Measurements from ENCODE around the gene FAM83B.

DNA sequence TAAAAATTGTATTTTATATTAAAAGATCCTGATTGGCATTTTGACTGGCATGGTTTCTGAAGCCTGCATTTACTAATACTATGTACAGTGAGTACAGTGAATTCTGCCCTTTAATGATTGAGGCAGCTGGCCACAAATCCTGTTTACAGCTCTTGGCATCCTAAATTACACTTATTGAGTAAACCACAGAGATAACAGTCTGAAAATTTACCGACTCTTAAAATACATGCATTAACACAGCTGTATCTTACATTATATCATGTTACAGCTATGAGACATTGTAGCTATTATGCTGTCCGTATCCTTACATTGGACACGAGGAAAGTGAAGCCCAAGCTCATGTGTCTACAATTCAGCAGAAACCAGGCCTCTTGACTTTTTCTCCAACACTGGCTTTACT lies 90.8 kb downstream of the FAM83B start:
- TF ChIP-seq CTCF (IDR thresholded peaks at IDR 0.05; ENCODE audit: low read depth, low read length) = no peak
- TF ChIP-seq POLR2A (IDR thresholded peaks at IDR 0.05; ENCODE audit: extremely low read depth, insufficient read length) = no peak

All from NB4 (cell line).